Colonic mucosa (tissue), 4 donors: Measurements from ENCODE around the gene OSM. TPM values are rescaled to one million over a fixed set of nuclear protein-coding genes. Genes with fewer than 3 reads are reported as not detected.

ENCODE experiments used
- DNase-seq: peaks from one replicate; pipeline ENCODE4 v3.0.0-alpha.2; 2020
- H3K27ac ChIP-seq: fragments of 200-600 bp; one replicate; pipeline ENCODE4 v1.8.0; 2021
- H3K27me3 ChIP-seq: fragments of 200-600 bp; one replicate; pipeline ENCODE4 v1.8.0; 2021
- H3K36me3 ChIP-seq: fragments of 200-600 bp; one replicate; pipeline ENCODE4 v1.8.0; 2021
- H3K4me1 ChIP-seq: fragments of 200-600 bp; one replicate; pipeline ENCODE4 v1.8.0; 2021; ENCODE audit warnings: mild to moderate bottlenecking
- H3K4me3 ChIP-seq: fragments of 200-600 bp; one replicate; pipeline ENCODE4 v1.8.0; 2021
- H3K9ac ChIP-seq, 2 donors: one replicate each; pipeline ENCODE4 v1.7.0; 2013; ENCODE audit warnings: control low read depth in 2 of 2, low read depth in 2 of 2, low read length in 2 of 2
- H3K9me3 ChIP-seq: fragments of 200-600 bp; one replicate; pipeline ENCODE4 v1.8.0; 2021
- intact Hi-C: fragments of 100-400 bp; cut with DNase I; formaldehyde crosslinking; loops from one replicate; pipeline ENCODE4 v1.14.1; 2022
- total RNA-seq, 2 donors: library from RNA; stranded (reverse); fragmentation: NEBNext Ultra II Directional in 1 of 2; extraction: Animal tissue kit (Norgen Biotek cat#: 25700) in 1 of 2; gene quantifications; one replicate each; pipeline ENCODE4 v1.2.1, GENCODE V29; 2021
- TF ChIP-seq, protein P1 (sequence below): fragments of 200-600 bp; IDR thresholded peaks from one replicate; pipeline ENCODE4 v1.8.0; 2022; ENCODE audit warnings: antibody characterized with exemption, mild to moderate bottlenecking
- donor health status: healthy.
- donor health status: DM: no; HTN: no; CAD: no.
- donor health status: DM: no; HTN: no; CAD: no.

The OSM gene
- total RNA-seq, 2 donors from 2014 or later = 0.21 to 0.44 TPM

DNA sequence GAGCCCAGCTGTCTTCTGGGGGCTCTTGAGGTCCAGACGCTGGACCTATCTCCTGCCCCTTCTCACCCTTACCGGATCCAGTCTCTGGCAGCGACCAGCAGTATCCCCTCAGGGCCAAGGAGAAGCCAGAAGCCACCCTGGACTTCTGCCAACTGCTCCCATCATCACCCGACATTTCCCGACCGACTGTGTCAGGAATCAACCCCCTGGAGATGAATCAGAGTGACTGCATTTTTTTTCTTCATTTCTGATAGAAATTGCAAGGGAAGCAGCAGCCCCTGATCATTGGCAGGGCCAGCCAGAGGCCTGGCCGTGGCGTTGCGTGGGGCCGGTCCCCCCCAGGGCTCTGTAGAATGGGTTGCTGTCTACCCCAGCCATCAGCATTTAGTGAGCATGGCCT, 14.9 kb downstream of the OSM start:
- peak overlapping the region in 1 of 2 donors; percentile 36 for H3K9ac ChIP-seq
- TF ChIP-seq, protein P1, sequence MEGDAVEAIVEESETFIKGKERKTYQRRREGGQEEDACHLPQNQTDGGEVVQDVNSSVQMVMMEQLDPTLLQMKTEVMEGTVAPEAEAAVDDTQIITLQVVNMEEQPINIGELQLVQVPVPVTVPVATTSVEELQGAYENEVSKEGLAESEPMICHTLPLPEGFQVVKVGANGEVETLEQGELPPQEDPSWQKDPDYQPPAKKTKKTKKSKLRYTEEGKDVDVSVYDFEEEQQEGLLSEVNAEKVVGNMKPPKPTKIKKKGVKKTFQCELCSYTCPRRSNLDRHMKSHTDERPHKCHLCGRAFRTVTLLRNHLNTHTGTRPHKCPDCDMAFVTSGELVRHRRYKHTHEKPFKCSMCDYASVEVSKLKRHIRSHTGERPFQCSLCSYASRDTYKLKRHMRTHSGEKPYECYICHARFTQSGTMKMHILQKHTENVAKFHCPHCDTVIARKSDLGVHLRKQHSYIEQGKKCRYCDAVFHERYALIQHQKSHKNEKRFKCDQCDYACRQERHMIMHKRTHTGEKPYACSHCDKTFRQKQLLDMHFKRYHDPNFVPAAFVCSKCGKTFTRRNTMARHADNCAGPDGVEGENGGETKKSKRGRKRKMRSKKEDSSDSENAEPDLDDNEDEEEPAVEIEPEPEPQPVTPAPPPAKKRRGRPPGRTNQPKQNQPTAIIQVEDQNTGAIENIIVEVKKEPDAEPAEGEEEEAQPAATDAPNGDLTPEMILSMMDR = no peak
- no peak for DNase-seq
- H3K27me3 ChIP-seq = no peaks in the 10 kb centered on the region
- peak overlapping the region; percentile 77 for H3K27ac ChIP-seq
- H3K4me1 ChIP-seq = peaks cover 21% of the 10 kb centered on the region
- no peaks in the 10 kb centered on the region for H3K36me3 ChIP-seq
- no peaks in the 10 kb centered on the region for H3K9me3 ChIP-seq
- intact Hi-C loops = no loop called here
- H3K4me3 ChIP-seq = no peak overlapping the region

DNA sequence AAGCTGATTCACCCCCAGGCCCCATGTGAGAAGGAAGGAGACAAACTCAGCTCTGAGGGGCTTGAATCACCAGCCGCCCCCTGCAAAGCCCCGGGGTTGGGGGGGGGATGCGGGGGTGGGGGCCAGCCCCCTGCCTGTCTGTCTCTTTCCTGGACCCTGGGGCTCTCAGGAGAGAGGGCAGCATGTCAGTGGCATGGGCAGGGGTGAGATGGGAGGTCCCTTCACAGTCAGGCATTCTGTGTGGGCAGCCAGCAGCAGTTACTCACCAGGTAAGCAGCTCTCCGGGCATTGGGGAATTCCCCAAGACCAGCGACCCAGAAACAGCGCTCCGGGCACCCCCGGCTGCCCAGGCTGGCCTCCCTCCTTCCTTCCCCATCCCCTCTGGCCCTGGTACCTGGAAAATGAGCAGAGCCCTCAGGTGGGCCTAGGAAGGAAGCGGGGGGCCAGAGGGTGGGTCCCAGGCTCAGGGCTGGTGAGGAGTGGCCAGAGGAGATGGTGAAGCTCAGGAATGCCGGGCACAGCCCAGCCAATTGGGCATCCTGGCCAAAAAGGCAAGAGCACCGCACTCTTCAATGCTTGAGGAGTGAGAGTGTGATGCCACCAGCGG, 15.9 kb downstream of the OSM start:
- H3K4me3 ChIP-seq = no peak overlapping the region
- intact Hi-C loops = no loop called here
- H3K36me3 ChIP-seq = no peaks in the 10 kb centered on the region
- no peaks in the 10 kb centered on the region for H3K9me3 ChIP-seq
- TF ChIP-seq, protein P1 = no peak
- H3K27me3 ChIP-seq = peaks cover 5% of the 10 kb centered on the region
- H3K4me1 ChIP-seq = peaks cover 25% of the 10 kb centered on the region
- H3K27ac ChIP-seq = no peak overlapping the region
- no peak for DNase-seq
- H3K9ac ChIP-seq = no peak overlapping the region

DNA sequence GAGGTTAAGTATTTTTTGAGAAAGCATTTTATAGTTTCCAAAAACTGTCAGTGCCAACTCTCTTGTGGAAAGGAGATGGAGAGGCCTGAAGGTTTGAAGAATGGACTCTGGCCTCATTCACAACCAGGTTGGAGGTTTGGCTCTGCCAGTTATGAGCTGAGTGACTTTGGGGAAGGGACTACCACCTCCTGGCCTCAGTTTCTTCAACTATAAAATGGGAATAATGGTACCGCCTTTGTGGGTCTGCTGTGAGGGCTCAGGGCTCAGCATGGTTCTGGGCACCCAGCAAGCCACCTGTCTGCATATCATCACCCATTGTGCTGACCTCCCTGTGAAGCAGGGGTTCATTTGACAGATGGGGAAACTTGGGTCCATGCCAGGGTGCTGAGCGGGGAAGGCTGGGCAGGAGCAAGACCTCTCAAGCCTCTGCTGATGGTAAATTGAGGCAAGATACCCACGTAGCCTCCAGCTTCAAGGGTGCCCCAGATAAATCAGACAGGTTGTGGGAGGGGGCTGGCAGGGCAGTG, 16.5 kb downstream of the OSM start:
- intact Hi-C loops = no loop called here
- TF ChIP-seq, protein P1 = no peak
- H3K9ac ChIP-seq = no peak overlapping the region
- H3K27ac ChIP-seq = no peak overlapping the region
- no peaks in the 10 kb centered on the region for H3K36me3 ChIP-seq
- H3K9me3 ChIP-seq = no peaks in the 10 kb centered on the region
- peaks cover 6% of the 10 kb centered on the region for H3K27me3 ChIP-seq
- no peak overlapping the region for H3K4me3 ChIP-seq
- no peak for DNase-seq
- peaks cover 26% of the 10 kb centered on the region for H3K4me1 ChIP-seq

DNA sequence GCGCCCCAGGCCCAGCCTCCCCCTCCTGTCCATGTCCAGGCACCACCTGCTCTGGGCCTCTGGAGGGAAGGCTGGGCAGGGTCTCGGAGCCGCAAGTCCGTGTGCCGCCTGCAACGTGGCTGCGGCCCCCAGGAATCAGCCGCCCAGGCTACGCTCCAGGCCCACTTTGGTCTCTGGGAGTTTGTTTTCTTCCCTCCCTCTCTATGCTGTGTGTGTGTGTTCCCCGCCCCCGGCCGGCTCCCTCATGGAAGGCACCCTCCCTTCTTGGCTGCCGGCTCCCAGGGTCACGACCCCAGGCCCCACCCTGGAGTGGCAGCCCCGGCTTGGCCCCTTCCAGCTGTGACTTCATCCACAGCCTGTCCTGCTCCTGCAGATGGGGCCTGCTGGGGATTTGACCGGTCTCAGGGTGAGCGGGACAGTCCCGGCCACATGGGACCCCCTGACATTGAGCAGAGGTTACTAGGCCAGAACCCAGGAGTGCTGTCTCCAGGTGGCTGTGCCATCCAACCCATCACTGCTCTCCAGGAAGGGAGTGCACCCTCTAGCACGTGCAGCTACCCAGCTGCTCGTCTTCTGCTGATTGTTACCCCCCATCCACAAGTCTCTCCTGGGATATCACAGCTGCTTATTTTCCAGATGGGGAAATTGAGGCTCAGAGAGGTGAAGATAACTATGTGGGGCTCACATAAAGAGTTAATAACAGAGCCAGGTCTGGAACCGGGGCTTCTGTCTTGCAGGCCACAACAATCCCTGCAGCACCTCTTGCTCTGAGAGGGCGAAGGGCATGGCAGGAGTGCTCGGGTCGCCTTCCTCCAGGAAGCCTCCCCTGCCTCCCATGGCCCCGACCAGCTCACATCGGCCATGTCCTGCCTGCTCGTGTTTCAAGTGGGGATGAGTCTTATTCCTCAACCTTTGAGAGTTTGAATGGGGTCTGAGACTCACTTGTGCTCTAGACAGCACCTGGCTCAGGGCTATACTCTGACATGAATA, 17.3 kb downstream of the OSM start:
- H3K4me3 ChIP-seq = no peak overlapping the region
- peaks cover 6% of the 10 kb centered on the region for H3K27me3 ChIP-seq
- H3K27ac ChIP-seq = no peak overlapping the region
- no peaks in the 10 kb centered on the region for H3K36me3 ChIP-seq
- peak overlapping the region; percentile 37 to 78 for H3K9ac ChIP-seq
- intact Hi-C loops = no loop called here
- H3K4me1 ChIP-seq = peaks cover 26% of the 10 kb centered on the region
- H3K9me3 ChIP-seq = no peaks in the 10 kb centered on the region
- DNase-seq = peak; percentile 54
- TF ChIP-seq, protein P1 = no peak

DNA sequence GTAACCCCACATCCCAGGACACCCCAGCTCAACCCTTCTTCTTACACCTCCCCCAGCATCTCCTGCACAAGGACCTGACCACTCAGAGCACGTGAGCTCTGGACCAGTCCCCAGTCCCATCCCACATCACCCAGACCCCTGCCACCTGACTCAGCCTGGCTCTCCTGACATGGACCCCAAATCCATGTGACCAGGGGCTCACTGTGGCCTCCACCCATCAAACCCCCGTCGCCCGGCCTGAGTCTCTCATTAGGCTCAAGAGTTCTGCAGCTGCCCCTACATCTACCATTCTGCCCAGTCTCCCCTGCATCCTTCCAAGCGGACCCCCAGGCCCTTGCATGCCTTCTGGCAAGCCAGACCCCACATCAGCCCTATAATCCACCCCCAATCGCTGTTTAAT, 18.2 kb downstream of the OSM start:
- Histone ChIP-seq H3K4me3 (no peak overlapping the region), H3K36me3 (no peaks in the 10 kb centered on the region), H3K9ac (peak overlapping the region; percentile 37 to 78), H3K27me3 (peaks cover 6% of the 10 kb centered on the region), H3K27ac (peak overlapping the region; percentile 82), H3K9me3 (no peaks in the 10 kb centered on the region), H3K4me1 (peaks cover 22% of the 10 kb centered on the region)
- TF ChIP-seq, protein P1 = no peak
- no peak for DNase-seq
- intact Hi-C loops = no loop called here
